GM04503 (cell line): Measurements from ENCODE around the gene ARFGAP1.

ENCODE experiments used
- DNase-seq: peaks from one replicate; pipeline ENCODE4 v3.0.0-alpha.2; 2012; ENCODE audit warnings: low read depth

Gene ARFGAP1

GRCh38 chr20:63272105-63273058 is at the start of gene ARFGAP1:
ARFGAP1 (plus strand) TSS chr20:63272813; CDS start chr20:63275581, 2,768 bp downstream.
- DNase-seq = peak; percentile 28

- no peak for DNase-seq
Measured at GRCh38 chr20:63223121-63223825, 49.3 kb upstream of the ARFGAP1 start.

DNA sequence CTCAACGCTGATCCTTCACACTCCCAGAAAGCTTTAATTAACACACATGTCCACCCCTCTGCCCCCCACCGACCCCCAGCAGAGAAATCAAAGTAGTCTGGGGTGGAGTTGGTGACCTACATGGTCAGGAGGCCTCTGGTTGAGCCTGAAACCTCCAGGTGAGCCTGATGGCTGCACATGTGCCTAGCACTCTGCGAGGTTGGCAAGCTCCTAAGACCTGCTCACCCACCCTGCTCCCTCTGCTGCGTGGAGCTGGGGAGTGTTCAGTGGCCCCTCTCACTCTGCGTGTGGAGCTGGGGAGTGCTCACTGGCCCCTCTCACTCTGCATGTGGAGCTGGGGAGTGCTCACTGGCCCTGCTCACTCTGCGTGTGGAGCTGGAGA is 48.8 kb upstream of the ARFGAP1 start:
- no peak for DNase-seq

DNA sequence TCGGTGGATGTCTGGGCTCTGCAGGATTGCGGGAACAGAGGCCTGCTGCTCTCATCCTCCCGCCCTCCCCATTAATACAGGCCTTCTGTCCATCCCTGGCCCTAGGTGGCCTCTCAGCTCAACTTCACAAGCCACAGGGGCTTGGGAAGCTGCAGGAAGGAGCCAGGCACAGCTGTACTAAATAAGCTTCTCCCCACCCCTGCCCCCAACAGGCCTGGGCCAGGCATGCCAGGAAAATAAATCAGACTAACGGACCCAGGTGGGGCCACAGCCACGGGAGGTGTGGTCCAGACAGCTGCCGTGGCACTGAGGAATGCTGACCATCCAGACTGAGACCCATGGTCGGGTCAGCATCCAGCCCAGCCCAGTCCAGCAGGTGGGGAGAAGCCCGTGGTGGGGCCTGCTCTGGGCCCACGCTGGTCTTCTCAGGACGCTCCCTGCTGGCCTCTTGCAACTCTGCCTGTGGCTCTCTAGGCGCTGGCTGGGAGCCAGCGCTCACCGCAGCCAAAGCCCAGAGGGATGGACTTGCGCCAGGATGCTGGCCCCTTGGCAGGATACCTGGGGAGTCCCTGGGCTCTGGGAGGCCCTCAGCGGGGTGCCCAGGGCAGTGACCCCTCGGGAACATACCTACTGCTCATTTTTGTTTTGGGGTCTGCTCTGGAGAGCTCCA is 48.1 kb upstream of the ARFGAP1 start:
- no peak for DNase-seq

DNA sequence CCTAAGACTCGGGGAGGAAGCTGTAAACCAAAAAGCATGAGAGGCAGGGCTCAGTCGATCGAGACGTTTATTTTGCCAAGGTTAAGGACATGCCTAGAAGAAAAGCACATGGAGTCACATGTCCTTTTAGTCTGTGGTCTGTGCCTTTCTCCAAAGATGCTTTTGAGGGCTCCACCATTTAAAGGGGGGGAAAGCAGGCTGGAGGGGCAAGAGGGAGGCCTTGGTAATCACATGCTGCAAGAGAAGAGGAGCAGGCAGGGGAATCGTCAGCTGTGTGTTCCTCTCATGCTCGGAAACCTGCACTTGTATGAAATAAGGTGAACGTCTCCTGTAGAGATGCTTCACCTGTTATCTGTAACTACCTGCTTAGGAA is 47.5 kb upstream of the ARFGAP1 start:
- no peak for DNase-seq

GRCh38 chr20:63226042-63226943 is 46.3 kb upstream of the ARFGAP1 start:
- DNase-seq = no peak

DNA sequence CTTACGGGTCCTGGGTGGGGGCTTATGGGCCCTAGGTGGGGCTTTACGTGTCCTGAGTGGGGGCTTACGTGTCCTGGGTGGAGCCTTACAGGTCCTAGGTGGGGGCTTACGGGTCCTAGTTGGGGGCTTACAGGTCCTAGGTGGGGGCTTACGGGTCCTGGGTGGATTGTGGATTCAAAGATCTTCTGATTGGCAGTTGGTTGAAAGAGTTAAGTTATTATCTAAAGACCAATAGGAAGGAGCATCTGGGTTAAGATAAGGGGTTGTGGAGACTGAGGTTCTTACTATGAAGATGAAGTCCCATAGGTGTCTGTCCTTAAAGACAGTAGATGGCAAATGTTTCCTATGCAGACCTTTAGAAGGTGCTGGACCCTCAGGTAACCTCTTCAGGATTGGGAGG is 45.4 kb upstream of the ARFGAP1 start:
- no peak for DNase-seq

DNA sequence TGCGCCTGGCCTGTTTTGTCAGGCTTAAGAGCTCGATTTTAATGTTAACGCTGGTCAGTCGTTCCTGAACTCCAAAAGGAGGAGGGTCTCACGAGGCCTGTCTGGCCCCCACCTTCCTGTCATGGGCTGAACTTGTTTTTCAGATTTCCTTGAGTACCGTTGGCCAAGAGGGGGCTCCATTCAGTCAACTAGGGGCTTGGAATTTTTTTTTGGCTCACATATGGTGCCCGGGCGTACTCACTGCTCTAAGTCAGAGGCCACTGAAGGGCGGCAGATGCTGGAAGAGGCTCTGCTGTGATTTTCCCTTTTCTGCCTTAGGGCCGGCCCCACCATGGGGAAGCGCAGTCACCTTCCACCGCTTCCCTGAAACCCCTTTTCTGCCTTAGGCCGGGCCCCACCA is 43.8 kb upstream of the ARFGAP1 start:
- no peak for DNase-seq

GRCh38 chr20:63230800-63231268 is 41.8 kb upstream of the ARFGAP1 start:
- no peak for DNase-seq

DNA sequence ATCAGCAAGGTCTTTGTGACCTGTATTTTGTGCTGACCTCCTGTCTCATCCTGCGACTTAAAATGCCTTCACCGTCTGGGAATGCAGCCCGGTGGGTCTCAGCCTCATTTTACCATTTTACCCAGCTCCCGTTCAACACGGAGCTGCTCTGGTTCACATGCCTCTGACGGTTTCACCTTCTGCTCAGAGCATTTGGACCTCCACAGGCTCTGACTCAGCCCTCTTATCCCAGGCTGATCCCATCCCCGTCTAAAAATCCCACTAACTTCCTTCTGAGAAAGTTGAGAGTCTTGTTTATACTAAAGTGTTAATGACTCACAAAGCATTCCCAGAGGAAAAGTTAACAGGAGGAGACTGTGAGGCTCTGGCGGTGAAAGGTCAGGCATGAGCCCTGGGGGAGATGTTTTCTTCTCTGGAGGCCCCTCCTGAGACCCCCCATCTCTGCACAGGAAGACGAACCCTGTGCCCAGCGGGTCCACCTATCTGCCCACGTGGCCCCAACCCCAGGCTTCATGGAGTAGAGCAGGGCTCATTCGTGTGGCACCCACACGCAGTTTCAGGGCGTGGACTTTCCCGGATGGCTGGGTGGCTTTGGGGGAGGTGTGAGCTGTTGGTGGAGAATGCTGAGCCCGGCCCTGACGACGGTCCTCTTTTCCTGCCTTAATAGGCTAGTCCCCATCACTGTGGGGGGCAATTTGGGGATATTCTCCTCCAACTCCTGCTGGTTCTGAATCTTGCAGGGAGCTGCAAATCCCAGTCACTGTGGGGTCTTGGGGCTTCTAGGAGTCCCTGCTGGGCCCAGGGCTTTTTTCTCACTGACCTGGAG is 40.2 kb upstream of the ARFGAP1 start:
- peak; percentile 67 for DNase-seq

GRCh38 chr20:63233061-63233344 is 39.6 kb upstream of the ARFGAP1 start:
- no peak for DNase-seq

- DNase-seq = no peak
Measured at GRCh38 chr20:63233924-63234323, 38.7 kb upstream of the ARFGAP1 start.

DNA sequence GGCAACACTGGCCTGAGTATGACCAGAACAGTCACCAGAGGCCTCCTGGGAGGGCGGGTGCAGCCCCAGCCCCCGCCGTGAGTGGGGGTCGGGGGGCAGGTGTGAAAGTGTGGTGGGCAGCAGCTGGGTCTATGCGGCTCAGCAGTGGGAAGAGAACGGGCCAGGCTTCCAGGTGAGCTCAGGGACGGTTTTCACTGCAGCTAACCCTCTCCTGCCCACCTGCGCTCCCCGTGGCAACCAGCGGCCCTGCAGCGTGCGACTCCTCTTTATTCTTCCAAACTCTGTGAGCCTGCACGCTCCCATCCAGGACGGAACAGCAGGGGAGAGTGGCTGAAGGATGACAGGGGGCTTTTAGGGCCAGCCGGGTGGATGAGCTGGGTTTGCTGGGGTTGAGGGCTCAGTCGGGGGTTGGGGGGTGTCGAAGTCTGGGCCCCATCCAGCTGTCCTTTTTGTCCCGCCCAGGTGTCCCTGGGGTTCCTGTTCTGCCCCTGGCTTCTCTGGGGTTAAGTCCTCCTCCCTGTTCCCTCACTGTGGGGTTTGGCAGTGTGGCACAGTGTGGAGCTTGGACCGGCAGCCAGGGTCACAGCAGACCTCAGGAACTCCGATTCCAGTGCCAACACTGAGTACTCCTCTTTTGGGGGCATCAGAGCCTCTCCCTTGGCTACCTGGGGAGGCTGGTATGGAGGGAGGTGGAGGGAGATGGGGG is 37.8 kb upstream of the ARFGAP1 start:
- no peak for DNase-seq

GRCh38 chr20:63235399-63235983 is 37.1 kb upstream of the ARFGAP1 start, which contains the start of gene BIRC7:
BIRC7 (plus strand) TSS chr20:63235905; CDS start chr20:63236097, 192 bp downstream.
- DNase-seq = no peak

GRCh38 chr20:63236116-63236837 is 36.3 kb upstream of the ARFGAP1 start:
- no peak for DNase-seq

DNA sequence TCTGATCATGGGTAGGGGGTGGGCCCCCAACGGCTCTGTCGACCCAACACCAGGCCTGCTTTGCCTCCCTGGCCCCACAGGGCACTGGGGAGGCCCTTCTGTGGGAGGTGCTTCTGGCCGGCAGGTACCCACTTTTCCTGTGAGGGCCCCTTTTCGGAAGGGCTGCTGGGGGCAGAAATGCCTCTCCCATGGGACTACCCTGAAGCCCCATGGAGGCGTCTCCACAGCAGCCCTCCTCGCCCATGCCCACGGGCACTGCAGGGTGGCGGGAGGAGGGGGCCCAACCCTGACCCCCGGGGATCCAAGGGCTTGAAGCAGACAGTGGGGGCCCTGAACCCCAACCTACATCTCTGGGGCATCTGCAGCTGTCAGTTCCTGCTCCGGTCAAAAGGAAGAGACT is 34.6 kb upstream of the ARFGAP1 start:
- DNase-seq = no peak

DNA sequence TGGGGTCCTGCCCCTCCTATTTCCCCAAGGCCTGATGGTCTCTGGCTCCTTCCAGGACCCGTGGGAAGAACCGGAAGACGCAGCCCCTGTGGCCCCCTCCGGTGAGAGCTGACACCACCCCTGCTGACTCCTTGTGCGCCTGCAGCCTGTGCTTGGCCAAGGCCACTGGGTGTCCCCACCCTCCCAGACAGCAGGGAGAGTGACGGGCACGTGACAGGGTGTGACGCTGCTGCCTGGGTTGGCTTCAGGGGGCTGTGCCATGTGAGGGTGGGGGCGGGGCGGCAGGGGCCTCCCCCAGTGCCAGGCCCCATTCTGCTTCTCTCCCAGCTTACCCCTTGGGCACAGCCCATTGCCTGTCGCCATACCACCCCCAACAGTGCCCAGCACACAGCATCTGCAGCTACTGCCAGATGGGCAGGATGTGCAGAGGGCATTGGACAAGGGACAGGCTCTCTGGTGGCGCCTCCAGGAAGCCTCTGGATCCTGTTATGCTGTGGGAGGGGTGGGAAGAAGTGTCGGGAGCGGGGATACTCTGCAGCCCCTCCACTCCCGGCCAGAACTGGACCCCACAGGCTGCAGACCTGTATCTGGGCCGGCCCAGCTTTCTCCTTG is 34.0 kb upstream of the ARFGAP1 start:
- no peak for DNase-seq

DNA sequence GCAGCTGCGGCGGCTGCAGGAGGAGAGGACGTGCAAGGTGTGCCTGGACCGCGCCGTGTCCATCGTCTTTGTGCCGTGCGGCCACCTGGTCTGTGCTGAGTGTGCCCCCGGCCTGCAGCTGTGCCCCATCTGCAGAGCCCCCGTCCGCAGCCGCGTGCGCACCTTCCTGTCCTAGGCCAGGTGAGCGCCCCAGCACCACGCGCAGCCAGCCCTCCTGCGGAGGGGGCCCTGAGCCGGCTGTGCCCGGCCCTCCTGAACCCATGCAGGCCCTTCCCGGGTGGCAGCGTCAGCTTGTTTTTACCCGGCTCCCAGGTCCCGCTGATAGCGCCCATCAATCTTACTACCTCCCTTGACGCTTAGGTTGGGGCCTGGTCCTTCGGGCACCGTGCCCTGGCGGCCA is 33.2 kb upstream of the ARFGAP1 start:
- DNase-seq = no peak

GRCh38 chr20:63240004-63240403 is 32.6 kb upstream of the ARFGAP1 start:
- DNase-seq = no peak
